ENCODE results near the gene FAM151A. TPM values are rescaled to one million over a fixed set of nuclear protein-coding genes. Genes with fewer than 3 reads are reported as not detected.

The FAM151A gene
- polyA plus RNA-seq, 3 donors: not detected

DNA sequence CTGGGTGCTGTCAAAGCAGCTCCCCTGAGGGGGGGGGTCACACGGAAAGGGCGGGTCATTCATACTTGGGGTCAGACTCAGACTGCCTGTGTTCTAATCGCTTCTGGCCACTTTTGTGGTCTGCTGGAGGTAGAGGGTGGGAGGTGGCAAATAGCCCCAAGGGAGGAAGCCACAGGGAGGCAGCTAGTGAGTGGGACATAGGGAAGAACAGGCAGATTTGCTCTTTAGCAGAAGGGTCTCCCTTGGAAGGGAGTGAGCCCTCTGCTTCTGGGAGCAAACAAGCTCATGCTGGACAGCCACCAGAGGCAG lies 50.8 kb downstream of the FAM151A start:
- no peak overlapping the region for H3K27ac ChIP-seq (ENCODE audit: low read depth in 1 of 2, low read length in 2 of 2)

GRCh38 chr1:54571803-54572541 lies 51.4 kb downstream of the FAM151A start:
- peaks cover 30% of the 10 kb centered on the region for H3K4me1 Mint-ChIP-seq
- Histone ChIP-seq H3K4me2 (replicated peaks; ENCODE audit: extremely low read depth, low read length, poor library complexity, severe bottlenecking) (no peak overlapping the region), H3K4me3 (replicated peaks in 1 of 3; ENCODE audit: low read depth in 2 of 3, low read length in 3 of 3) (no peak overlapping the region), H2AFZ (ENCODE audit: insufficient read depth, low read depth, low read length, poor library complexity, severe bottlenecking) (no peak overlapping the region), H3K4me1 (ENCODE audit: control insufficient read depth in 1 of 2, insufficient read depth in 2 of 2, low read length in 2 of 2) (peaks cover 24 to 26% of the 10 kb centered on the region in 2 donors), H4K20me1 (ENCODE audit: insufficient read depth, low read length) (no peaks in the 10 kb centered on the region), H3K9me3 (replicated peaks in 1 of 2; ENCODE audit: control insufficient read depth in 1 of 2, insufficient read depth in 1 of 2, low read length in 2 of 2) (no peaks in the 10 kb centered on the region), H3K27ac (ENCODE audit: low read depth in 1 of 2, low read length in 2 of 2) (no peak overlapping the region), H3K36me3 (replicated peaks in 1 of 2; ENCODE audit: control insufficient read depth in 1 of 2, insufficient read depth in 2 of 2, low read length in 2 of 2) (no peaks in the 10 kb centered on the region), H3K79me2 (ENCODE audit: insufficient read depth, low read length) (no peaks in the 10 kb centered on the region), H3K9ac (ENCODE audit: insufficient read depth, low read length, poor library complexity, severe bottlenecking) (peak overlapping the region; percentile 36), H3K27me3 (ENCODE audit: control insufficient read depth in 2 of 2, insufficient read depth in 2 of 2, low read length in 2 of 2) (no peaks in the 10 kb centered on the region)
- no peak for DNase-seq
- H3K27ac Mint-ChIP-seq: peak overlapping the region in 3 of 7 donors; percentile 1 to 38 (median 27)
- no peaks in the 10 kb centered on the region for H3K27me3 Mint-ChIP-seq (ENCODE audit: low read depth in 3 of 3)
- WGBS (ENCODE audit: insufficient coverage): 0% methylated on average over 6 of the region's 8 CpGs
- no peak overlapping the region for H3K4me3 Mint-ChIP-seq
- intact Hi-C loops (cut with micrococcal nuclease): no loop called here
- H3K36me3 Mint-ChIP-seq: peaks cover 0 to 2% of the 10 kb centered on the region in 2 donors
- H3K9me3 Mint-ChIP-seq: no peaks in the 10 kb centered on the region
- no peak for TF ChIP-seq CTCF (IDR thresholded peaks at IDR 0.05)

More for the DNA sequence above, 50.8 kb downstream of the FAM151A start:
- Histone ChIP-seq H3K4me1 (ENCODE audit: control insufficient read depth in 1 of 2, insufficient read depth in 2 of 2, low read length in 2 of 2) (peaks cover 22 to 24% of the 10 kb centered on the region in 2 donors), H3K9ac (ENCODE audit: insufficient read depth, low read length, poor library complexity, severe bottlenecking) (peak overlapping the region; percentile 36), H3K4me2 (replicated peaks; ENCODE audit: extremely low read depth, low read length, poor library complexity, severe bottlenecking) (no peak overlapping the region), H3K36me3 (replicated peaks in 1 of 2; ENCODE audit: control insufficient read depth in 1 of 2, insufficient read depth in 2 of 2, low read length in 2 of 2) (no peaks in the 10 kb centered on the region), H3K27me3 (ENCODE audit: control insufficient read depth in 2 of 2, insufficient read depth in 2 of 2, low read length in 2 of 2) (no peaks in the 10 kb centered on the region), H3K4me3 (replicated peaks in 1 of 3; ENCODE audit: low read depth in 2 of 3, low read length in 3 of 3) (no peak overlapping the region), H3K79me2 (ENCODE audit: insufficient read depth, low read length) (no peaks in the 10 kb centered on the region), H2AFZ (ENCODE audit: insufficient read depth, low read depth, low read length, poor library complexity, severe bottlenecking) (no peak overlapping the region), H4K20me1 (ENCODE audit: insufficient read depth, low read length) (no peaks in the 10 kb centered on the region), H3K9me3 (replicated peaks in 1 of 2; ENCODE audit: control insufficient read depth in 1 of 2, insufficient read depth in 1 of 2, low read length in 2 of 2) (no peaks in the 10 kb centered on the region)
- Mint-ChIP-seq H3K27ac (peak overlapping the region in 1 of 7 donors; percentile 38), H3K4me3 (no peak overlapping the region), H3K36me3 (peaks cover 0 to 2% of the 10 kb centered on the region in 2 donors), H3K4me1 (peaks cover 26% of the 10 kb centered on the region), H3K9me3 (no peaks in the 10 kb centered on the region), H3K27me3 (ENCODE audit: low read depth in 3 of 3) (no peaks in the 10 kb centered on the region)
- no peak for DNase-seq
- intact Hi-C loops (cut with micrococcal nuclease): no loop called here
- 34% methylated on average over 3 of the region's 3 CpGs for WGBS (ENCODE audit: insufficient coverage)
- TF ChIP-seq CTCF (IDR thresholded peaks at IDR 0.05): no peak
